Measurements from ENCODE around the gene RANGAP1. TPM values are rescaled to one million over a fixed set of nuclear protein-coding genes. Genes with fewer than 3 reads are reported as not detected.

The RANGAP1 gene
- total and polyA plus RNA-seq, 2 of the 8 experiments (the other 6 are each of a cell fraction or from before 2014, with no cell fraction given), result 121 to 171 TPM

GRCh38 chr22:41197038-41197972 is 88.7 kb downstream of the RANGAP1 start (continued):
- TF ChIP-seq CHD7 (IDR thresholded peaks at IDR 0.05; ENCODE audit: insufficient replicate concordance, low read length) (no peak), CHD2 (IDR thresholded peaks at IDR 0.05; ENCODE audit: low read length) (no peak), ATF3 (IDR thresholded peaks at IDR 0.05; ENCODE audit: insufficient read depth, low read depth, low read length) (peak; percentile 78; the same call in 1 of the 2 replicates), TEAD4 (IDR thresholded peaks at IDR 0.05; ENCODE audit: low read depth, low read length) (no peak), SIN3A (conservative IDR thresholded peaks at IDR 0.05 in 1 of 2, IDR thresholded peaks at IDR 0.05 in 1 of 2; ENCODE audit: low read depth in 1 of 2, low read length in 2 of 2) (peak in 1 of 2 experiments; percentile 26; a peak in 2 of 4 replicates), PHF8 (conservative IDR thresholded peaks at IDR 0.05; ENCODE audit: low read depth, low read length) (peak; percentile 26; the same call in 1 of the 2 replicates), SIRT6 (IDR thresholded peaks at IDR 0.05; ENCODE audit: low read length) (no peak), KDM4A (IDR thresholded peaks at IDR 0.05; ENCODE audit: low read depth, low read length, severe bottlenecking) (peak; percentile 99)
